ENCODE measurements around the gene HCFC2.

HCFC2 gene

DNA sequence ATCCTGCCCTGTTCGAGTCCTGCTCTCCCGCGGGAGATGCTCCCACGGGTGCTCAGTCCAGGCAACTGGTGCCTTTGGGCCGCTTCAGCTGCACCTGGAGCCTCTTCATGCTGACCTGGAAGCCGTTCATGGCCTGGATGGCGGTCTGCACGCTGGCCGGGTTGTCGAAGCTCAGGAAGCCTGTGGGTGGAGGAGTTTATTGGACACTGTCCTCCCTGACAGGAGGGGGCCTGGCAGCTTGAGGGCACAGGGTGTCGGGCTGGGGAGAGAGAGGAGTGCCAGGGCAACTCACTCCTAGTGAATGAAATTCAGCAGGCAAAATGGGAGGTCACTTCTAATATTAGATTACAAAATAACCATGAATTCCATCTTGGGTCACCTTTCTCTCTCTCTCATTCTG lies 83.0 kb downstream of the HCFC2 start:
- no peak overlapping the region for H3K4me3 ChIP-seq
- H3K9me3 ChIP-seq (ENCODE audit: low read depth, low read length), result no peaks in the 10 kb centered on the region
- no peak overlapping the region for H3K9ac ChIP-seq (ENCODE audit: insufficient read length)
- TF ChIP-seq POLR2AphosphoS5 (IDR thresholded peaks at IDR 0.05; ENCODE audit: borderline replicate concordance, low read depth, low read length) (no peak), FOXP2 (optimal IDR thresholded peaks at IDR 0.05; ENCODE audit: control extremely low read depth, extremely low read length, insufficient read depth) (no peak), EZH2 (IDR thresholded peaks at IDR 0.05) (no peak)
- no peaks in the 10 kb centered on the region for H3K36me3 ChIP-seq (ENCODE audit: insufficient read depth, low read length)
- no peak for DNase-seq (ENCODE audit: low read depth, low spot score)
- no peak overlapping the region for H3K27ac ChIP-seq

DNA sequence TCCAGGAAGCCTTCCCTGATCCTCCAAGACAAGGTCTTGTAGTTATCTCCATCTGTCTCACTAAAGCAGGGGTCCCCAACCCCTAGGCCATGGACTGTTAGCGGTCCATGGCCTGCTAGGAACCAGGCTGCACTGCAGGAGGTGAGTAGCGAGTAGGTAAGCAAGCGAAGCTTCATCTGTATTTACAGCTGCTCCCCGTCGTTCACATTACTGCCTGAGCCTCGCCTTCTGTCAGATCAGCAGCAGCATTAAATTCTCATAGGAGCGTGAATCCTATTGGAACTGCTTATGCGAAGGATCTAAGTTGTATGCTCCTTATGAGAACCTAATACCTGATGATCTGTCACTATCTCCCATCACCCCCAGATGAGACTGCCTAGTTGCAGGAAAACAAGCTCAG lies 86.1 kb downstream of the HCFC2 start:
- TF ChIP-seq EZH2 (IDR thresholded peaks at IDR 0.05) (no peak), POLR2AphosphoS5 (IDR thresholded peaks at IDR 0.05; ENCODE audit: borderline replicate concordance, low read depth, low read length) (no peak), FOXP2 (optimal IDR thresholded peaks at IDR 0.05; ENCODE audit: control extremely low read depth, extremely low read length, insufficient read depth) (no peak)
- no peaks in the 10 kb centered on the region for H3K36me3 ChIP-seq (ENCODE audit: insufficient read depth, low read length)
- DNase-seq (ENCODE audit: low read depth, low spot score), result no peak
- no peaks in the 10 kb centered on the region for H3K9me3 ChIP-seq (ENCODE audit: low read depth, low read length)
- no peak overlapping the region for H3K9ac ChIP-seq (ENCODE audit: insufficient read length)
- no peak overlapping the region for H3K27ac ChIP-seq
- no peak overlapping the region for H3K4me3 ChIP-seq

DNA sequence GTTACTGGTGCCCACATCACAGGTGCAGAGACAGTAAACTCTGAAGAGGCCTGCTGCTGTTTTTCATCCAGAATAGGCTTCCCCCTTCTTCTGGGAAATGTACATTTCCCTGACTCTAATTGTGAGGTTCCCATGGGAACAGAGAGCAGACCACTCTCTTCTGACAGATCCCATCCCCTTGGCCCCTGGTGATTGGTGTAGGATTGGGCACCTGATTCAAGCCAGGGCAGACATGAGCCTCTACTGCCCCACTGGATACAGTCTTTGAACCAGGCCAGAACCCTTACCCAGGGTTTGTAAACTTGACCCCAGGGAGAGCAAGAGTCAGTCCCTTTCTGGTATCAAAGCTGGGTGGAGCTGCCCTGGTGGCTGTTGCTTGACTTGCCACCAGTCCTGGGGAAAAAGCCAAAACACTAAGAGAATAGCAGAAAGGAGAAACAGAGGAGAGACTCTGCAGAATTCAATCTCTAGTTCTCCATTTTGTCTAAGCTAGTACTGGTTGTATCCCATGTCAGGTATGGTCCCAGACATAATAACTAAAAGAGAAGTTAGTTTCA lies 88.4 kb downstream of the HCFC2 start:
- Histone ChIP-seq H3K36me3 (ENCODE audit: insufficient read depth, low read length) (no peaks in the 10 kb centered on the region), H3K9ac (ENCODE audit: insufficient read length) (no peak overlapping the region), H3K27ac (no peak overlapping the region), H3K4me3 (no peak overlapping the region), H3K9me3 (ENCODE audit: low read depth, low read length) (no peaks in the 10 kb centered on the region)
- no peak for DNase-seq (ENCODE audit: low read depth, low spot score)
- TF ChIP-seq FOXP2 (optimal IDR thresholded peaks at IDR 0.05; ENCODE audit: control extremely low read depth, extremely low read length, insufficient read depth), result no peak
- TF ChIP-seq POLR2AphosphoS5 (IDR thresholded peaks at IDR 0.05; ENCODE audit: borderline replicate concordance, low read depth, low read length), result no peak
- TF ChIP-seq EZH2 (IDR thresholded peaks at IDR 0.05), result no peak

DNA sequence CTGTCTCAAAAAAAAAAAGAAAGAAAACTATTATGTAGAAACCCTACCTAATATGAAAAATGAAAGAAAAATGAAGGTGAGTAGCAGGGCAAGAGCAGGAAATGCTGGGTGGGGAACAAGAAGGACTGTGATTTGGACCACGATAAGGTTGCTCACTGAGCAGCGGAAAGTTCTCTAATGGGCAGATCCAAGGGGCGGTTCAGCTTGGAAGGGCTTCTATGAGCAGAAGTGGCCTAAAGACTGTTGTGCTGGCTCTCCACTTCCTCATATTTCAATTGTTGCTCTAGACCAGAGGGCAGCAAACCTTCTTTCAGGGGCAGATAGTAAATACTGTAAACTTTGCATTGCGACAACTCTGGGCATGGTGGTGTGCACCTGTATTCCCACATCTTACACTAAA lies 90.0 kb downstream of the HCFC2 start:
- no peak overlapping the region for H3K4me3 ChIP-seq
- TF ChIP-seq POLR2AphosphoS5 (IDR thresholded peaks at IDR 0.05; ENCODE audit: borderline replicate concordance, low read depth, low read length) (no peak), EZH2 (IDR thresholded peaks at IDR 0.05) (no peak), FOXP2 (optimal IDR thresholded peaks at IDR 0.05; ENCODE audit: control extremely low read depth, extremely low read length, insufficient read depth) (no peak)
- H3K9me3 ChIP-seq (ENCODE audit: low read depth, low read length), result no peaks in the 10 kb centered on the region
- no peak overlapping the region for H3K9ac ChIP-seq (ENCODE audit: insufficient read length)
- no peak overlapping the region for H3K27ac ChIP-seq
- no peaks in the 10 kb centered on the region for H3K36me3 ChIP-seq (ENCODE audit: insufficient read depth, low read length)
- no peak for DNase-seq (ENCODE audit: low read depth, low spot score)

DNA sequence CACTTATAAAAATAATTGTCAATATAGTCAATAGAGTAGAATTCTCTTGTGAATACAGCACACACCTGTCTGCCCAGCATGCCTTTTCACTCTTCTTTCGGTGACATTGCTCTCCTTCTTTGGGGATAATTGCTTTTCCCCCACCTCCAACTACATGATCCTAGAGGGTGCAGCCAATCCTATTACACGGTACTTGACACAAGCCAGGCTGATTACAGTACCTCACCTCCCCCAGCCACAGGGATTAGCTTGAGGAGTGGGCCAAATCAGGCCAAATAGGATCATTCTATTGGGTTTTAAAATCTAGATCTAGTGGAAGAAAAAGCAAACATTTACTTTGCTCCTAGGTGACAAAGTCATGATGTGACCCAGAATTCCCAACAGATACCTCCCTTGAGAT lies 90.5 kb downstream of the HCFC2 start:
- Histone ChIP-seq H3K9me3 (ENCODE audit: low read depth, low read length) (no peaks in the 10 kb centered on the region), H3K9ac (ENCODE audit: insufficient read length) (no peak overlapping the region), H3K36me3 (ENCODE audit: insufficient read depth, low read length) (no peaks in the 10 kb centered on the region), H3K4me3 (no peak overlapping the region), H3K27ac (no peak overlapping the region)
- DNase-seq (ENCODE audit: low read depth, low spot score), result no peak
- no peak for TF ChIP-seq FOXP2 (optimal IDR thresholded peaks at IDR 0.05; ENCODE audit: control extremely low read depth, extremely low read length, insufficient read depth)
- TF ChIP-seq POLR2AphosphoS5 (IDR thresholded peaks at IDR 0.05; ENCODE audit: borderline replicate concordance, low read depth, low read length), result no peak
- TF ChIP-seq EZH2 (IDR thresholded peaks at IDR 0.05), result no peak
